GM21367 (cell line): ENCODE measurements around the gene C11orf42.

Experiments used
- ATAC-seq: cut with Tn5 transposase; IDR thresholded peaks from one replicate; pipeline ENCODE4 v1.9.1; 2021; ENCODE audit not compliant: unreplicated experiment

The C11orf42 gene

GRCh38 chr11:6251990-6252473 lies 46.7 kb downstream of the C11orf42 start:
- no peak for ATAC-seq

DNA sequence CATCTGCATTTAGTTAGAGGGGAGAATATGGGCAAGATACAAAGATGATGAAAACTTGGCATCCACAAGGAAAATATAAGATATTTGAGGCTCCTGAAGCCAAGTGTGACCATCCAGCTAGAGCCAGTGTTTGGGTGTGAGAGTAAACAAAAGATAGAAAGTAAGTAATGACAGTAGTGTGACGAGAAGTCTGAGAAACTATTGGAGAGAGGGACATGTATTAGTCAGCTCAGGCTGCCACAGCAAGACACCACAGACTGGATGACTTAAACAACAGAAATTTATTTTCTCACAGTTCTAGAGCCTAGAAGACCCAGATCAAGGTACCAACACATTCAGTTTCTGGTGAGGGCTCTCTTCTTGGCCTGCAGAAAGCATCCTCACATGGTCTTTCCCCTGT lies 47.8 kb downstream of the C11orf42 start:
- ATAC-seq, result no peak

- no peak for ATAC-seq
Measured at GRCh38 chr11:6258141-6258540, 52.8 kb downstream of the C11orf42 start.

DNA sequence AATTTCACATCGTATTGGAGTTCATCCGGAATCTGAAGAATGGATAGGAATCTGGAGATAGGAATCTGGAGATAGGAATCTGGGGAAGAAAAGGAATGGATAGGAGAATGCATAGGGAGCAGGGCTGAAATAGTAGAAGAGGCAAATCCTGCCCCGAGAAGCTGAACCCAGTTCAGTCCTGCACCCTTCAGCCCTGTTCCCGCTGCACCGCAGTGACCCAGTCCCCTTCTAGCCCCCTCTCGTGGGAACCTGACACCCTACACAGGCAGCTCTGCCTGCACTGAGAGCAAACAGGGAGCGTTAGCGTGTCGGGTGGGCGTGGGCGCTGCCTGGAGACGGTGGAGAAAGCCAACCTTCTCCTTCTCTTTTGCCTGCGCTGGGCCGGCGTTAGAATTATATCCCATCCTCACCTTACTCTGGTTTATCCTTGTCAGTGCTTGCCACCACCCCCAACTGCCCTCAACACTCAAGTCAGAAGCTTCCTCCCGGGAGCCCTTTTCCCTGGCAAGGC lies 53.3 kb downstream of the C11orf42 start:
- no peak for ATAC-seq

- no peak for ATAC-seq
Measured at GRCh38 chr11:6260207-6260726, 54.9 kb downstream of the C11orf42 start.
